Astrocyte (in vitro differentiated cells and primary cell): Measurements from ENCODE around the gene ATF6.

Source experiments
- CTCF ChIP-seq: IDR thresholded peaks from 2 replicates; pipeline ENCODE4 v1.5.1; 2011; ENCODE audit warnings: low read depth, mild to moderate bottlenecking, inconsistent platforms, low read length, moderate library complexity; ENCODE audit not compliant: insufficient read depth
- EZH2 ChIP-seq: IDR thresholded peaks from 2 replicates; pipeline ENCODE4 v1.6.1; 2012; ENCODE audit warnings: mild to moderate bottlenecking, low read length, inconsistent platforms; ENCODE audit not compliant: insufficient read depth

GRCh38 chr1:161933592-161934588 is 167.8 kb downstream of the ATF6 start:
- TF ChIP-seq CTCF: no peak
- no peak for TF ChIP-seq EZH2
